ENCODE results near the gene FAM107A.

GRCh38 chr3:58539626-58540025 lies 37.6 kb downstream of the FAM107A start:
- TF ChIP-seq CTCF (IDR thresholded peaks at IDR 0.05; ENCODE audit: low read depth, low read length) (no peak), POLR2A (IDR thresholded peaks at IDR 0.05; ENCODE audit: extremely low read depth, insufficient read length) (no peak), MAX (IDR thresholded peaks at IDR 0.05; ENCODE audit: low read depth, low read length) (no peak)

Data from NB4 (cell line).